LNCaP clone FGC (cell line): ENCODE data around the gene ITGA2B.
"Not testable (repeated sequence)": the region's sequence is repeated elsewhere in the genome, so short reads cannot be mapped to it uniquely, and the experiment has no call there.

Experiments
- DNase-seq: peaks from one replicate; pipeline ENCODE4 v3.0.0-alpha.2; 2011; ENCODE audit warnings: low read depth
- H3K4me3 ChIP-seq: 2 replicates; pipeline ENCODE4 v1.5.1; 2011; ENCODE audit warnings: mild to moderate bottlenecking, low read depth, low read length, control low read depth
- CTCF ChIP-seq: IDR thresholded peaks from 2 replicates; pipeline ENCODE4 v1.5.1; 2012; ENCODE audit warnings: mild to moderate bottlenecking; ENCODE audit not compliant: control insufficient read depth, insufficient read depth; ENCODE audit errors: extremely low read depth

ITGA2B gene

GRCh38 chr17:44334727-44335126 lies 54.7 kb downstream of the ITGA2B start:
- DNase-seq = no peak
- no peak overlapping the region for H3K4me3 ChIP-seq
- TF ChIP-seq CTCF = no peak

DNA sequence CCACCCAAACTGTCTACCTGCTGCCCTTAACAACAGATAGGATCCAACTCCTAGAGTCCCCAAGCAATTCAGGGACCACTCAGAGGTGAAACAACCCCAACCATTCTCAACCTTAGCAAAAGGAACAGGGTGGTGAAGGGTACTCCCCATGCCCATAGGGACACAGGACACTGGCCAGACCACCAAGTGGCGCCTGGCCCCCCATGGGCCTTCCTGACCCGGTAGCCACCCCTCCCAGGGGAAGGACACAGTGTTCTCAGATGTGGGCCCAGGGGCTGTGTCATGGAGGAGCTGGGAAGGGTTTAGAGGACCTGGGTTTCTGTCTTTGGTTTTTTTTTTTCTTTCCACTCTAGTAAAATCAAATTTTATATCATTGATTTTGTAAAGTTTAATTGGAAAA lies 55.1 kb downstream of the ITGA2B start:
- no peak for DNase-seq
- no peak for TF ChIP-seq CTCF
- H3K4me3 ChIP-seq = no peak overlapping the region

- TF ChIP-seq CTCF = no peak
- no peak overlapping the region for H3K4me3 ChIP-seq
- no peak for DNase-seq
Measured at GRCh38 chr17:44333371-44333770, 56.1 kb downstream of the ITGA2B start.

DNA sequence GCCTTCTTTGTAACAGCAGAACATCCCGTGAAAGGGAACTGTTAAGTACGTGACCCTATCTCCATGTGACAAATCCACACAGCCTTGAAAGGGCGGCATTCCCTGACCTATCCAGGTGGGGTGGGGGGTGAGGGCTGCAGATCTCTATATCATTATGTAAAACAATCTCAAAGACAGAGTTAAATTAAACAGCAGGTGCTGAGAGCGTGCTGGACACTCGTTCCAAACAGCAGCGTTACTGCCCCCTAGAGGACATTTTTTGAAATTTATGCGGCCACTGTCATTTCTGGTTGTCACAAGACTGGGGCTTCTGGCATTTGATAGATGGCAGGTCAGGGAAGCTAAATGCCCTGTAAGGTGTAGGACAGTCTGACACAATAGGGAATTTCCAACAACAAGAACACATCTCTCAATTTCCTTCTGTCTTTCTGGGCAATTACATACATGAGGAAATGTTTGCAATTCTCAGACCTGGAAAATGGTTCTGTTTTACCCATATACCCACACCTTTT lies 58.1 kb downstream of the ITGA2B start:
- peak; percentile 34 for DNase-seq
- no peak overlapping the region for H3K4me3 ChIP-seq
- peak; percentile 55 for TF ChIP-seq CTCF

DNA sequence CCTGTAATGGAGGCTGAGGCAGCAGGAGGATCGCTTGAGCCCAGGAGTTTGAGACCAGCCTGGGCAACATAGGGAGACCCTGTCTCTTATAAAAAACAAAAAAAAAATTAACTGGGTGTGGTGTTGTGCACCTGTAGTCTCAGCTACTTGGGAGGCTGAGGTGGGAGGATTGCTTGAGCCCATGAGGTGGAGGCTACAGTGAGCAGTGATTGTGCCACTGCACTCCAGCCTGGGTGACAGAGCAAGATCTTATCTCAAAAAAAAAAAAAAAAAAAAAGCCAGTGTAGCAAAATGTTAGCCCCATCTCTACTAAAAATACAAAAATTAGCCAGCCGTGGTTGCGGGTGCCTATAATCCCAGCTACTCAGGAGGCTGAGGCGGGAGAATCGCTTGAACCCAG lies 59.2 kb downstream of the ITGA2B start:
- H3K4me3 ChIP-seq, DNase-seq: not testable (repeated sequence)

DNA sequence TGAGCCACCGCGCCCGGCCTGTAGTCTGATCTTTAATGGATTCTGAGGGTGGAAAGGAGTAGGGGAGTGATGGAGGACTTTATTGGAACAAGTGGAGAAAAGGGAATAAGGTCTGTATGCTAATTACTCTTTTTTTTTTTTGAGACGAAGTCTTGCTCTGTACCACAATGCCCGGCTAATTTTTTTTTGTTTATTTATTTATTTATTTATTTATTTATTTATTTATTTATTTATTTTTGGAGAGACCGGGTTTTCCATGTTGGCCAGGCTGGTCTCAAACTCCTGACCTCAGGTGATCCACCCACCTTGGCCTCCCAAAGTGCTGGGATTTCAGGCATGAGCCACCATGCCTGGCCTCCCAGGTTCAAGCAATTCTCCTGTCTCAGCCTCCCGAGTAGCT lies 59.9 kb downstream of the ITGA2B start:
- DNase-seq = not testable (repeated sequence)

DNA sequence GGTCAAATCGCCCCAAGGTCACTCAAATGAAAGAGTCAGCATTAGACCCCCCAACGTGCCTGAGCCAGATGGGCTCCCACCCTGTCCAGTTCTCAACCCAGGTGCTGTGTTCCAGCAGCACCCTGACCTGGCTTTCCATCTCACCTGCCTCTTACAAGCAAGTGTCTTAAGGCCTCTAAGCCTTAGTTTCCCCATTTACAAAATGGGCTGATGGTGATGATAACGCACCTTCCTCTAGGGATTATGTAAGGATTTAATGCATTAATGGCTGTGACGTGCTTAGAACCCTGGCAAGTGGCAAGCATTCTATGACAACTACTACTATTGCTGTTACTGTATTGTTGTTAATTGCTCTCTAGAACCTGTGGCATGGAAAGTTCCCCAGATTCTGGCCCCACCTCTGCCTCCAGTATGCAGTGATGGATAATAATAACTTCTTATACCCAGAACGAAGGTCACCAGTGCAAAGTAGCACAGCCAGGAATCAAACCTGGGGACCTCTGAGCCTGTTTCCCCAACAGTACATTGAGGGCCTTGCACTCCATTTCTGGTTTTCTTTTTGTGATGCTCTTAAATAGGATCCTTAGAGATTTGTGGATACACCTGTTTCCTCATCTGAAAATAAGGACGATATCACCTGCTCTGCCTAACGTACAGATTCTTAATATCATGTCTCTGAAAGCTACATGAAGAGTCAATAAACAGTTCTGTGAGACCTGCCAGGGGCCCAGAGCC lies 61.6 kb downstream of the ITGA2B start:
- no peak for DNase-seq
- no peak overlapping the region for H3K4me3 ChIP-seq

More for the DNA sequence above, 59.9 kb downstream of the ITGA2B start:
- not testable (repeated sequence) for H3K4me3 ChIP-seq

More for the DNA sequence above, 61.6 kb downstream of the ITGA2B start:
- no peak for TF ChIP-seq CTCF
